WTC11 (cell line): ENCODE data around the gene TMEM181. TPM values are rescaled to one million over a fixed set of nuclear protein-coding genes. Genes with fewer than 3 reads are reported as not detected.
A peak's percentile ranks its signal among the peaks of the same experiment; 100 is the strongest.
"Not testable (repeated sequence)": the region's sequence is repeated elsewhere in the genome, so short reads cannot be mapped to it uniquely, and the experiment has no call there.

Source experiments
- ATAC-seq: fragments of 200-7000 bp; cut with Tn5 transposase; 2 replicates; pipeline ENCODE4 v1.10.0; 2021; ENCODE audit warnings: mild to moderate bottlenecking, moderate library complexity
- CTCF ChIA-PET: fragments of 300-600 bp; sonication (Branson Sonifier 250); formaldehyde crosslinking; loops from one replicate; lab custom pipeline; 2021; ENCODE audit warnings: antibody characterized with exemption; lab: Charles Lee
- POLR2A ChIA-PET: fragments of 350-600 bp; sonication (Branson Sonifier 250); formaldehyde crosslinking; loops from one replicate; lab custom pipeline; 2021; ENCODE audit warnings: antibody characterized with exemption; lab: Charles Lee
- DNase-seq: peaks from one replicate; pipeline ENCODE4 v3.0.0; 2021; ENCODE audit warnings: low spot score
- H3K27ac Mint-ChIP-seq: 2 replicates; pipeline ENCODE4 v1.8.0; 2021; ENCODE audit warnings: mixed read lengths
- H3K27me3 Mint-ChIP-seq: 2 replicates; pipeline ENCODE4 v1.8.0; 2021; ENCODE audit warnings: low read depth, mild to moderate bottlenecking, moderate library complexity, mixed read lengths
- H3K36me3 Mint-ChIP-seq: 2 replicates; pipeline ENCODE4 v1.8.0; 2021; ENCODE audit warnings: mixed read lengths
- H3K4me1 Mint-ChIP-seq: 2 replicates; pipeline ENCODE4 v1.8.0; 2022; ENCODE audit warnings: mixed read lengths
- H3K4me3 Mint-ChIP-seq: 2 replicates; pipeline ENCODE4 v1.8.0; 2021; ENCODE audit warnings: mild to moderate bottlenecking, moderate library complexity, mixed read lengths
- H3K9me3 Mint-ChIP-seq: 2 replicates; pipeline ENCODE4 v1.8.0; 2021; ENCODE audit warnings: mixed read lengths
- CREB1 ChIP-seq: sonication (generic); formaldehyde crosslinking; IDR thresholded peaks from 2 replicates; pipeline ENCODE4 v1.8.0; 2023; ENCODE audit warnings: mild to moderate bottlenecking, missing genetic modification reagents
- ESRRA ChIP-seq: sonication (generic); formaldehyde crosslinking; IDR thresholded peaks from 2 replicates; pipeline ENCODE4 v1.8.1; 2022; ENCODE audit warnings: mild to moderate bottlenecking, missing genetic modification reagents, borderline replicate concordance
- FOXJ3 ChIP-seq: sonication (generic); formaldehyde crosslinking; IDR thresholded peaks from 2 replicates; pipeline ENCODE4 v1.9.0; 2021; ENCODE audit warnings: missing genetic modification reagents, mild to moderate bottlenecking, borderline replicate concordance
- FOXK1 ChIP-seq: sonication (generic); formaldehyde crosslinking; IDR thresholded peaks from 2 replicates; pipeline ENCODE4 v1.8.0; 2022; ENCODE audit warnings: mild to moderate bottlenecking, moderate library complexity, missing genetic modification reagents
- GABPB1 ChIP-seq: sonication (generic); formaldehyde crosslinking; IDR thresholded peaks from 2 replicates; pipeline ENCODE4 v1.8.1; 2023; ENCODE audit warnings: mild to moderate bottlenecking, missing genetic modification reagents
- NFATC4 ChIP-seq: fragments of 250-450 bp; sonication (Bioruptor Pico); IDR thresholded peaks from 2 replicates; pipeline ENCODE4 v1.9.0; 2021; ENCODE audit warnings: mild to moderate bottlenecking
- OVOL2 ChIP-seq: fragments of 250-450 bp; sonication (Bioruptor Pico); IDR thresholded peaks from 2 replicates; pipeline ENCODE4 v1.9.0; 2021; ENCODE audit warnings: mild to moderate bottlenecking, borderline replicate concordance
- SMAD3 ChIP-seq: sonication (generic); formaldehyde crosslinking; IDR thresholded peaks from 2 replicates; pipeline ENCODE4 v1.8.0; 2022; ENCODE audit warnings: missing genetic modification reagents, mild to moderate bottlenecking, borderline replicate concordance
- TCF7 ChIP-seq: sonication (generic); formaldehyde crosslinking; IDR thresholded peaks from 2 replicates; pipeline ENCODE4 v1.8.0; 2022; ENCODE audit warnings: mild to moderate bottlenecking, low read depth, missing genetic modification reagents, moderate library complexity
- TEAD1 ChIP-seq: sonication (generic); formaldehyde crosslinking; IDR thresholded peaks from 2 replicates; pipeline ENCODE4 v1.8.0; 2022; ENCODE audit warnings: mild to moderate bottlenecking, missing genetic modification reagents
- total RNA-seq: library from RNA; stranded (reverse); gene quantifications from 3 replicates; pipeline ENCODE4 v1.2.3, GENCODE V29; 2021
- TF ChIP-seq, protein P1 (sequence below): fragments of 200-600 bp; IDR thresholded peaks from 2 replicates; pipeline ENCODE4 v1.8.0; 2022; ENCODE audit warnings: antibody characterized with exemption
- TF ChIP-seq, protein P2 (sequence below): fragments of 250-450 bp; sonication (Bioruptor Pico); IDR thresholded peaks from 2 replicates; pipeline ENCODE4 v1.9.0; 2021; ENCODE audit warnings: mild to moderate bottlenecking
- TF ChIP-seq, protein P3 (sequence below): fragments of 250-450 bp; sonication (Bioruptor Pico); IDR thresholded peaks from 2 replicates; pipeline ENCODE4 v1.8.0; 2021; ENCODE audit warnings: mild to moderate bottlenecking
- TF ChIP-seq, protein P4 (sequence below): sonication (generic); formaldehyde crosslinking; IDR thresholded peaks from 2 replicates; pipeline ENCODE4 v1.8.0; 2023; ENCODE audit warnings: mild to moderate bottlenecking, missing genetic modification reagents
- TF ChIP-seq, protein P5 (sequence below): sonication (generic); formaldehyde crosslinking; IDR thresholded peaks from 2 replicates; pipeline ENCODE4 v1.8.1; 2022; ENCODE audit warnings: mild to moderate bottlenecking, moderate library complexity, missing genetic modification reagents
- TF ChIP-seq, protein P6 (sequence below): fragments of 250-450 bp; sonication (Bioruptor Pico); IDR thresholded peaks from 2 replicates; pipeline ENCODE4 v1.9.0; 2021; ENCODE audit warnings: mild to moderate bottlenecking

Gene TMEM181
- total RNA-seq, 1 experiment from 2014 or later, result 18.8 TPM

DNA sequence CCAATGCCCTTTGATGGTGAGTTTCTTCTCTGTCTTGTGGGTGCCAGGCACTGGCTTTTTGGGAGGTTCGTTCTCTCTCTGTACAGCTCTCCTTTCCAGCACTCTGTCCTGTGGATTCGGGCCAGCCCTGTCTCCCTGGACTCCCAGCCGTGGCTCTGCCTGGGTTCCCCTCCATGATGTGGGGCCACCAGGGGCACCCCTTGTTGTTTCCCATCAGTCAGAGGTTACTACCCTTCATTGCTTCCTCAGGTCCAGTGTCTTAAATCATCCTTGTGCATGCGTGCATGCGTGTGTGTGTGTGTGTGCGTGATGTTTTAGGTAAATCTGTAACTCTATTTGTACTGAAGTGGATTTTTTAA, 44.1 kb downstream of the TMEM181 start:
- no peak for ATAC-seq
- Mint-ChIP-seq H3K27me3 (no peaks in the 10 kb centered on the region), H3K9me3 (no peaks in the 10 kb centered on the region), H3K36me3 (peaks cover 38% of the 10 kb centered on the region), H3K4me1 (no peaks in the 10 kb centered on the region), H3K4me3 (no peak overlapping the region), H3K27ac (no peak overlapping the region)
- no peak for TF ChIP-seq CREB1 (CRISPR knock-in tag)
- no peak for TF ChIP-seq ESRRA
- no peak for TF ChIP-seq FOXK1 (CRISPR knock-in tag)
- ChIA-PET POLR2A (no interaction called here), CTCF (interaction anchor here (0.9 to 2.2 kb wide), 5 partner anchors 56 to 390 kb away, joined by 4 to 8 read pairs (median 6); no protein-coding TSS in a partner anchor)
- no peak for DNase-seq

DNA sequence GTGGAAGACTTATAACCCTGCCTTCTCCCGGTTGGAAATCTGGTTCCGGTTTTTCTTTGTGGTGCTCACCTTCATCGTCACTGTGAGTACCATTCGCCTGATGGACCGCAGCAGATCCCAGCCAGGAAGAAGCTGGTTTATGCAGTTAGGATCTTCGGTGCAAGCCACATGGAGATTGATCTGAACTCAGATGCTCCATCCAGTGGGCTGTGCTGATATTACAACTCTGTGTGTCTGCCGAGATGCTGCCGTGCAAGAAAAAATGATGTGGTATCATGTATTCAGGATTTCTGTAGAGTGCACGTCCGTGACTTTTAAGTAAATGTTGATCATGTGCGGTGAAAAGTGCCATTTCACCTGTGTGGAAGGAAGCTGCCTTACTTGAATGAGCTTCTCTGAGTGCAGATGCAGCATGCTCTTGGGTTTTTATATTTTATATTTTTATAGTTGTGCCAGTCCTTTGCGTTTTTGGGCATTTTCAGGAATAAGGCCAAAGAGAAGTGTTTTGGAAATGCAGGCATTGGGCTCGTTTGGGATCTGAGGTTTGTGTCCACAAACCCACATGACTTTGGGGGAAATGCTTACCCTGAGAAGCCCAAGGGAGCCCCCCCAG, 45.5 kb downstream of the TMEM181 start:
- peaks cover 44% of the 10 kb centered on the region for H3K36me3 Mint-ChIP-seq
- H3K27ac Mint-ChIP-seq, result peak overlapping the region; percentile 32; the same call in 1 of the 2 replicates
- CTCF ChIA-PET, result interaction anchor here (0.6 to 2.4 kb wide), 14 partner anchors 10 to 399 kb away, joined by 3 to 24 read pairs (median 4); partner anchors contain the start of genes DYNLT1 and TMEM181
- no peaks in the 10 kb centered on the region for H3K9me3 Mint-ChIP-seq
- H3K4me3 Mint-ChIP-seq, result no peak overlapping the region
- ATAC-seq, result peak; percentile 97
- peak; percentile 82 for DNase-seq
- no peaks in the 10 kb centered on the region for H3K4me1 Mint-ChIP-seq
- H3K27me3 Mint-ChIP-seq, result no peaks in the 10 kb centered on the region
- TF ChIP-seq, protein P1, sequence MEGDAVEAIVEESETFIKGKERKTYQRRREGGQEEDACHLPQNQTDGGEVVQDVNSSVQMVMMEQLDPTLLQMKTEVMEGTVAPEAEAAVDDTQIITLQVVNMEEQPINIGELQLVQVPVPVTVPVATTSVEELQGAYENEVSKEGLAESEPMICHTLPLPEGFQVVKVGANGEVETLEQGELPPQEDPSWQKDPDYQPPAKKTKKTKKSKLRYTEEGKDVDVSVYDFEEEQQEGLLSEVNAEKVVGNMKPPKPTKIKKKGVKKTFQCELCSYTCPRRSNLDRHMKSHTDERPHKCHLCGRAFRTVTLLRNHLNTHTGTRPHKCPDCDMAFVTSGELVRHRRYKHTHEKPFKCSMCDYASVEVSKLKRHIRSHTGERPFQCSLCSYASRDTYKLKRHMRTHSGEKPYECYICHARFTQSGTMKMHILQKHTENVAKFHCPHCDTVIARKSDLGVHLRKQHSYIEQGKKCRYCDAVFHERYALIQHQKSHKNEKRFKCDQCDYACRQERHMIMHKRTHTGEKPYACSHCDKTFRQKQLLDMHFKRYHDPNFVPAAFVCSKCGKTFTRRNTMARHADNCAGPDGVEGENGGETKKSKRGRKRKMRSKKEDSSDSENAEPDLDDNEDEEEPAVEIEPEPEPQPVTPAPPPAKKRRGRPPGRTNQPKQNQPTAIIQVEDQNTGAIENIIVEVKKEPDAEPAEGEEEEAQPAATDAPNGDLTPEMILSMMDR, result peak; percentile 63
- TF ChIP-seq, protein P2, sequence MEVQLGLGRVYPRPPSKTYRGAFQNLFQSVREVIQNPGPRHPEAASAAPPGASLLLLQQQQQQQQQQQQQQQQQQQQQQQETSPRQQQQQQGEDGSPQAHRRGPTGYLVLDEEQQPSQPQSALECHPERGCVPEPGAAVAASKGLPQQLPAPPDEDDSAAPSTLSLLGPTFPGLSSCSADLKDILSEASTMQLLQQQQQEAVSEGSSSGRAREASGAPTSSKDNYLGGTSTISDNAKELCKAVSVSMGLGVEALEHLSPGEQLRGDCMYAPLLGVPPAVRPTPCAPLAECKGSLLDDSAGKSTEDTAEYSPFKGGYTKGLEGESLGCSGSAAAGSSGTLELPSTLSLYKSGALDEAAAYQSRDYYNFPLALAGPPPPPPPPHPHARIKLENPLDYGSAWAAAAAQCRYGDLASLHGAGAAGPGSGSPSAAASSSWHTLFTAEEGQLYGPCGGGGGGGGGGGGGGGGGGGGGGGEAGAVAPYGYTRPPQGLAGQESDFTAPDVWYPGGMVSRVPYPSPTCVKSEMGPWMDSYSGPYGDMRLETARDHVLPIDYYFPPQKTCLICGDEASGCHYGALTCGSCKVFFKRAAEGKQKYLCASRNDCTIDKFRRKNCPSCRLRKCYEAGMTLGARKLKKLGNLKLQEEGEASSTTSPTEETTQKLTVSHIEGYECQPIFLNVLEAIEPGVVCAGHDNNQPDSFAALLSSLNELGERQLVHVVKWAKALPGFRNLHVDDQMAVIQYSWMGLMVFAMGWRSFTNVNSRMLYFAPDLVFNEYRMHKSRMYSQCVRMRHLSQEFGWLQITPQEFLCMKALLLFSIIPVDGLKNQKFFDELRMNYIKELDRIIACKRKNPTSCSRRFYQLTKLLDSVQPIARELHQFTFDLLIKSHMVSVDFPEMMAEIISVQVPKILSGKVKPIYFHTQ (CRISPR knock-in tag), result no peak
- TF ChIP-seq OVOL2 (no peak), TCF7 (CRISPR knock-in tag) (no peak)
- POLR2A ChIA-PET, result no interaction called here

DNA sequence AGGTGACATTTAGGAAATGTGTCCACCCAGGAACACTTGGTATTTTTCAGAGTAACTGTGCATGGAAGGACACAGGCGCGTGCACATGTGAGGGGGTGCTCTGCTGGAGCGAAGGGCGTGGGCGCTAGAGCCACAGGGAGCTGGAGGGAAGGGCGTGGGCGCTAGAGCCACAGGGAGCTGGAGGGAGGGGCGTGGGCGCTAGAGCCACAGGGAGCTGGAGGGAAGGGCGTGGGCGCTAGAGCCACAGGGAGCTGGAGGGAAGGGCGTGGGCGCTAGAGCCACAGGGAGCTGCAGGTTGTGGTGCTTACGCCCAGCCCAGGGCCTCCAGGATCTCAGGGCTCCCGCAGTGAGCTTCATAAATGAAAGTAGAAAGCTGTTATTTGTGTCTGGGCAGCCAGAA, 46.1 kb downstream of the TMEM181 start:
- H3K27ac Mint-ChIP-seq, result peak overlapping the region; percentile 60; the same call in 1 of the 2 replicates
- ATAC-seq, H3K9me3 Mint-ChIP-seq, H3K4me3 Mint-ChIP-seq, POLR2A ChIA-PET, DNase-seq, H3K4me1 Mint-ChIP-seq, H3K27me3 Mint-ChIP-seq: not testable (repeated sequence)
- CTCF ChIA-PET, result interaction anchor here (1.2 to 2.4 kb wide), 5 partner anchors 38 to 392 kb away, joined by 6 to 24 read pairs (median 8); partner anchors contain the start of gene DYNLT1
- H3K36me3 Mint-ChIP-seq, result peaks cover 45% of the 10 kb centered on the region

DNA sequence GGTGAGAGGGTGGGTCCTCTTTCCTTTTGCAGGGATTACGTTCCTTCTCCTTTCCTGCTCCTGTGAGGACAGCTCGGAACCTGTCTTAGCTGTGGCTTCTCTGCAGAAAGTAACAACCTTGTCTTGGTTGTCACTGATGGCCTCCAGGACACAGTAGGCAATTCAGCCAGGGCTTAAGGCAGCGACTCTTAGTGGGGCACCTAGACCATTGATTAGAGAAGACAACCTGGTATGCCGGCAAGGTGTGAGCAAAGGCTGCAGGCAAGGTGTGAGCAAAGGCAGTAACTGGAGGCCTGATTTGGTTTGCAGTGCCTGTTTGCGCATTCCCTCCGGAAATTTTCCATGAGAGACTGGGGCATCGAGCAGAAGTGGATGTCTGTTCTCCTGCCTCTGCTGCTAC, 47.0 kb downstream of the TMEM181 start:
- peak overlapping the region; percentile 26; the same call in 1 of the 2 replicates for H3K27ac Mint-ChIP-seq
- no peaks in the 10 kb centered on the region for H3K27me3 Mint-ChIP-seq
- DNase-seq (no peak), ATAC-seq (no peak)
- POLR2A ChIA-PET, result no interaction called here
- no peaks in the 10 kb centered on the region for H3K9me3 Mint-ChIP-seq
- H3K36me3 Mint-ChIP-seq, result peaks cover 48% of the 10 kb centered on the region
- H3K4me1 Mint-ChIP-seq, result peaks cover 14% of the 10 kb centered on the region
- CTCF ChIA-PET, result interaction anchor here (1.5 to 2.4 kb wide), 2 partner anchors 84 to 393 kb away, joined by 3 to 24 read pairs; no protein-coding TSS in a partner anchor
- no peak overlapping the region for H3K4me3 Mint-ChIP-seq
- TF ChIP-seq GABPB1 (CRISPR knock-in tag) (no peak), FOXJ3 (CRISPR knock-in tag) (no peak), NFATC4 (no peak), SMAD3 (CRISPR knock-in tag) (no peak), FOXK1 (CRISPR knock-in tag) (no peak), TEAD1 (no peak)
- TF ChIP-seq, protein P3, sequence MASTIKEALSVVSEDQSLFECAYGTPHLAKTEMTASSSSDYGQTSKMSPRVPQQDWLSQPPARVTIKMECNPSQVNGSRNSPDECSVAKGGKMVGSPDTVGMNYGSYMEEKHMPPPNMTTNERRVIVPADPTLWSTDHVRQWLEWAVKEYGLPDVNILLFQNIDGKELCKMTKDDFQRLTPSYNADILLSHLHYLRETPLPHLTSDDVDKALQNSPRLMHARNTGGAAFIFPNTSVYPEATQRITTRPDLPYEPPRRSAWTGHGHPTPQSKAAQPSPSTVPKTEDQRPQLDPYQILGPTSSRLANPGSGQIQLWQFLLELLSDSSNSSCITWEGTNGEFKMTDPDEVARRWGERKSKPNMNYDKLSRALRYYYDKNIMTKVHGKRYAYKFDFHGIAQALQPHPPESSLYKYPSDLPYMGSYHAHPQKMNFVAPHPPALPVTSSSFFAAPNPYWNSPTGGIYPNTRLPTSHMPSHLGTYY (CRISPR knock-in tag), result no peak
- TF ChIP-seq, protein P4, sequence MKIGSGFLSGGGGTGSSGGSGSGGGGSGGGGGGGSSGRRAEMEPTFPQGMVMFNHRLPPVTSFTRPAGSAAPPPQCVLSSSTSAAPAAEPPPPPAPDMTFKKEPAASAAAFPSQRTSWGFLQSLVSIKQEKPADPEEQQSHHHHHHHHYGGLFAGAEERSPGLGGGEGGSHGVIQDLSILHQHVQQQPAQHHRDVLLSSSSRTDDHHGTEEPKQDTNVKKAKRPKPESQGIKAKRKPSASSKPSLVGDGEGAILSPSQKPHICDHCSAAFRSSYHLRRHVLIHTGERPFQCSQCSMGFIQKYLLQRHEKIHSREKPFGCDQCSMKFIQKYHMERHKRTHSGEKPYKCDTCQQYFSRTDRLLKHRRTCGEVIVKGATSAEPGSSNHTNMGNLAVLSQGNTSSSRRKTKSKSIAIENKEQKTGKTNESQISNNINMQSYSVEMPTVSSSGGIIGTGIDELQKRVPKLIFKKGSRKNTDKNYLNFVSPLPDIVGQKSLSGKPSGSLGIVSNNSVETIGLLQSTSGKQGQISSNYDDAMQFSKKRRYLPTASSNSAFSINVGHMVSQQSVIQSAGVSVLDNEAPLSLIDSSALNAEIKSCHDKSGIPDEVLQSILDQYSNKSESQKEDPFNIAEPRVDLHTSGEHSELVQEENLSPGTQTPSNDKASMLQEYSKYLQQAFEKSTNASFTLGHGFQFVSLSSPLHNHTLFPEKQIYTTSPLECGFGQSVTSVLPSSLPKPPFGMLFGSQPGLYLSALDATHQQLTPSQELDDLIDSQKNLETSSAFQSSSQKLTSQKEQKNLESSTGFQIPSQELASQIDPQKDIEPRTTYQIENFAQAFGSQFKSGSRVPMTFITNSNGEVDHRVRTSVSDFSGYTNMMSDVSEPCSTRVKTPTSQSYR (CRISPR knock-in tag), result no peak
- TF ChIP-seq, protein P5, sequence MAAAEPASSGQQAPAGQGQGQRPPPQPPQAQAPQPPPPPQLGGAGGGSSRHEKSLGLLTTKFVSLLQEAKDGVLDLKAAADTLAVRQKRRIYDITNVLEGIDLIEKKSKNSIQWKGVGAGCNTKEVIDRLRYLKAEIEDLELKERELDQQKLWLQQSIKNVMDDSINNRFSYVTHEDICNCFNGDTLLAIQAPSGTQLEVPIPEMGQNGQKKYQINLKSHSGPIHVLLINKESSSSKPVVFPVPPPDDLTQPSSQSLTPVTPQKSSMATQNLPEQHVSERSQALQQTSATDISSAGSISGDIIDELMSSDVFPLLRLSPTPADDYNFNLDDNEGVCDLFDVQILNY, result no peak
- TF ChIP-seq, protein P6, sequence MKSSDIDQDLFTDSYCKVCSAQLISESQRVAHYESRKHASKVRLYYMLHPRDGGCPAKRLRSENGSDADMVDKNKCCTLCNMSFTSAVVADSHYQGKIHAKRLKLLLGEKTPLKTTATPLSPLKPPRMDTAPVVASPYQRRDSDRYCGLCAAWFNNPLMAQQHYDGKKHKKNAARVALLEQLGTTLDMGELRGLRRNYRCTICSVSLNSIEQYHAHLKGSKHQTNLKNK (CRISPR knock-in tag), result no peak
